ENCODE data around the gene IQCK.
A peak's percentile ranks its signal among the peaks of the same experiment; 100 is the strongest.
"Not testable (repeated sequence)": the region's sequence is repeated elsewhere in the genome, so short reads cannot be mapped to it uniquely, and the experiment has no call there.

Gene IQCK, protein sequence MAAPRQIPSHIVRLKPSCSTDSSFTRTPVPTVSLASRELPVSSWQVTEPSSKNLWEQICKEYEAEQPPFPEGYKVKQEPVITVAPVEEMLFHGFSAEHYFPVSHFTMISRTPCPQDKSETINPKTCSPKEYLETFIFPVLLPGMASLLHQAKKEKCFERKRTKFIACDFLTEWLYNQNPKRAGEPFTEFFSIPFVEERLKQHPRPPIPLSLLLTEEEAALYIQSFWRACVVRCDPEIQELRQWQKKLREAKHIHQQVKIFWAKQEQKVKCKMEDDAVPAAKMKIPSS

DNA sequence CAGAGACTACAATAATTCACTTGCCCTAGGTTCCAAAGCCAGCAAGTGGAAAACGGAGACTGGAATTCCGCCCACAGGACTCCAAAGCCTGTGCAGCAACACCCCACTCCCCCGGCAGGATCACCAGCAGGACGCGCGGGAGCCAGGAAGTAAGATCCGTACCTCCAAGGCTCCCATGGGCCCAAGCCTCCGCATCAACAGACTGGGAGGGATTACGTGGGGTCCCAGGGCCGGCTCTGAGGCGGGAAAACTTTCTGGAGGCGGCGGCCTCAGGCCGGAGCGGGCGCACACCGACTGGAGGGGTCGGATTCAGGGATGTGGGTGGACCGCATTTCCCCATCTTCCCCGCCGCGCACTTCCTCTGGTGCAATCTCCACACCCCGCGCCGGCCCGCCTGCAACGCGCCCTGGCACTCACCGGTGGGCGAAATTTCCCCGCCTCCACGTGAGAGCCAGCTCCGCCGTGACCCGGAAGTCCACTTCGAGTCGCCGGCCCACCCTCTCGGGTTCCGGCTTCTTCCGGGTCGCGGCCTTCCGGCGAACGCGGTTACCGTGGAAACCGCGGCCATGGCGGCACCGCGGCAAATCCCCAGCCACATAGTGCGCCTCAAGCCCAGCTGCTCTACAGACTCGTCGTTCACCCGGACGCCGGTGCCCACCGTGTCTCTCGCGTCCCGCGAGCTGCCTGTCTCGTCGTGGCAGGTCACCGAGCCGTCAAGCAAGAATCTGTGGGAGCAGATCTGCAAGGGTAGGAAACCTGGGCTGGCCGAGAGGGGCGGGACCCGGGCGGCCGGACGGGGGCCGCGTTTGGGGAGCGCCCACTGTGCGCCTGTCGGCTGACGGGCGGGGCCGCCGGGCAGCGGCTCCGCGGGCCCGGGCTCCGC, at the start of gene IQCK, which contains the start of gene KNOP1:
Gene IQCK (plus strand): TSS at position 531 of the 883 bp plus-strand sequence. CDS start 36 bp downstream, at position 567.
Gene KNOP1 (minus strand): TSS at position 487 of the 883 bp plus-strand sequence. CDS start 3,192 bp downstream, outside the sequence.
- Histone ChIP-seq H3K4me2 (peak within 1 kb of the TSS; percentile 95), H3K9ac (peak within 1 kb of the TSS; percentile 85), H3K36me3 (peaks cover 31% of the 10 kb centered on the region), H3K9me3 (no peaks in the 10 kb centered on the region), H3K4me1 (peaks cover 36% of the 10 kb centered on the region), H3K4me3 (peak within 1 kb of the TSS; percentile 86), H3K27me3 (no peaks in the 10 kb centered on the region), H3K27ac (peak within 1 kb of the TSS; percentile 83), H4K20me1 (peaks cover 38% of the 10 kb centered on the region)
- TF ChIP-seq Cebpa-rat (IDR thresholded peaks at IDR 0.05): no peak

GRCh38 chr16:19672378-19672777, 45.7 kb upstream of the IQCK start:
- no peaks in the 10 kb centered on the region for H3K27me3 ChIP-seq
- H3K9me3 ChIP-seq: no peaks in the 10 kb centered on the region
- H3K4me1 ChIP-seq: no peaks in the 10 kb centered on the region
- H3K4me3 ChIP-seq: no peak overlapping the region
- no peak overlapping the region for H3K9ac ChIP-seq
- no peak for TF ChIP-seq Cebpa-rat (IDR thresholded peaks at IDR 0.05)
- H3K4me2 ChIP-seq: no peak overlapping the region
- H4K20me1 ChIP-seq: no peaks in the 10 kb centered on the region
- no peak overlapping the region for H3K27ac ChIP-seq
- H3K36me3 ChIP-seq: no peaks in the 10 kb centered on the region

DNA sequence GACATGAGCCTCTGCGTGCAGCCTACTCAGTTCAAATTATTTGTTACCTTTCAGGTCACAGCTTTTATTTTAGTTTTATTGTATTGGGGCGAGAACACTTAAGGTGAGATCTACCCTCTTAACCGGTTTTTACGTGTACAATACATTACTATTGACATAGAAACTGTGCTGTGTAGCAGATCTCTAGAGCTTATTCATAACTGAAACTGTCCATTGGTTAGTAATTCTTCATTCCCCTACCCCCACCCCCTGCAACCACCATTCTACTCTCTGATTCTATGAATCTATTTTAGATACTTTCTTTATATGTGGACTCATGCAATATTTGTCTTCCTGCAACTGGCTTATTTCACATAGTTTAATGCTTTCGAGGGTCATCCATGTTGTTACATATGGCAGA, 43.6 kb upstream of the IQCK start:
- Histone ChIP-seq H3K4me1 (no peaks in the 10 kb centered on the region), H3K4me3 (no peak overlapping the region), H4K20me1 (no peaks in the 10 kb centered on the region), H3K27me3 (no peaks in the 10 kb centered on the region), H3K27ac (no peak overlapping the region), H3K9me3 (no peaks in the 10 kb centered on the region), H3K4me2 (no peak overlapping the region), H3K9ac (no peak overlapping the region), H3K36me3 (no peaks in the 10 kb centered on the region)
- no peak for TF ChIP-seq Cebpa-rat (IDR thresholded peaks at IDR 0.05)

GRCh38 chr16:19677402-19677801, 40.7 kb upstream of the IQCK start:
- Histone ChIP-seq H3K9ac (no peak overlapping the region), H3K36me3 (no peaks in the 10 kb centered on the region), H3K27ac (no peak overlapping the region), H3K4me3 (no peak overlapping the region), H3K4me2 (no peak overlapping the region), H4K20me1 (no peaks in the 10 kb centered on the region), H3K27me3 (no peaks in the 10 kb centered on the region), H3K9me3 (no peaks in the 10 kb centered on the region), H3K4me1 (no peaks in the 10 kb centered on the region)
- no peak for TF ChIP-seq Cebpa-rat (IDR thresholded peaks at IDR 0.05)

GRCh38 chr16:19678804-19679203, 39.3 kb upstream of the IQCK start:
- Histone ChIP-seq H3K4me2 (no peak overlapping the region), H3K4me1 (no peaks in the 10 kb centered on the region), H3K4me3 (no peak overlapping the region), H3K27me3 (no peaks in the 10 kb centered on the region), H3K9ac (no peak overlapping the region), H3K36me3 (peaks cover 12% of the 10 kb centered on the region), H3K9me3 (peaks cover 7% of the 10 kb centered on the region; the same call in 1 of the 2 replicates), H3K27ac (no peak overlapping the region), H4K20me1 (no peaks in the 10 kb centered on the region)
- TF ChIP-seq Cebpa-rat (IDR thresholded peaks at IDR 0.05): no peak

DNA sequence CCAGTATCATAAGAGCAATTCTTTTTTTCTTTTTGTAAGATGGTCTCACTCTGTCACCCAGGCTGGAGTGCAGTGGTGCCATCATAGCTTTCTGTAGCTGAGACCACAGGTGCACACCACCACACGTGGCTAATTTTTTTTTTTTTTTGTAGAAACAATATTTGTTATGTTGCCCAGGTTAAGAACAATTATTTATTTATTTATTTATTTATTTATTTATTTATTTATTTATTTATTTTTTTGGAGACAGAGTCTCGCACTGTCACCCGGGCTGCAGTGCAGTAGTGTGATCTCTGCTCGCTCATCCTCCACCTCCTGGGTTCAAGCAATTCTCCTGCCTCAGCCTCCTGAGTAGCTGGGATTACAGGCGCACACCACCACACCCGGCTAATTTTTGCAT, 38.8 kb upstream of the IQCK start:
- Histone ChIP-seq H3K9me3 (peaks cover 12% of the 10 kb centered on the region), H3K36me3 (peaks cover 17% of the 10 kb centered on the region)
- H4K20me1 ChIP-seq, H3K4me2 ChIP-seq, H3K9ac ChIP-seq, H3K4me3 ChIP-seq, H3K4me1 ChIP-seq, H3K27ac ChIP-seq, H3K27me3 ChIP-seq: not testable (repeated sequence)

DNA sequence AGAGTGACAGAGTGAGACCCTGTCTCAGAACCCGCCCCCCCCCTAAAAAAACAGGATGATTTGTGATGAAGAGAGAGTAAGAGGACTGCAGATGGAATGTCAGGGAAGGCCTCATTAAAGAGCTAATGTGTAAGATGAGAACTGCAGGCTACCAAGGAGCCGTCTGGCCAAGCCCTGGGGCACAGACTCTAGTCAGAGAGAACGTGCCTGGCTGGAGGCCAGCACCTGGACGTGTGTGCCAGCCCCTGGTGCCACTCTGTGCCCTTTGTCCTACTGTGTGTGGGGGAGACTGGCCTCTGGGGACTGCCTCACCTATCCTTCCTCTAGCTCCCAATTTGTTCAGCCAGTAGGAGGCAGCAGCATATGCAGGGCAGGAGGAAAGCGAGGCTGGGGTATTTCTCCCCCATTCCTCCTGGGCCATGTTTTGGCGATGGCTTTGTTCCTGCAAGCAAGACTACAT, 37.2 kb upstream of the IQCK start:
- Histone ChIP-seq H4K20me1 (no peaks in the 10 kb centered on the region), H3K36me3 (peaks cover 32% of the 10 kb centered on the region), H3K9me3 (peaks cover 22% of the 10 kb centered on the region), H3K4me2 (no peak overlapping the region), H3K4me3 (no peak overlapping the region), H3K9ac (no peak overlapping the region), H3K27ac (no peak overlapping the region), H3K27me3 (no peaks in the 10 kb centered on the region), H3K4me1 (no peaks in the 10 kb centered on the region)
- no peak for TF ChIP-seq Cebpa-rat (IDR thresholded peaks at IDR 0.05)

- Histone ChIP-seq H3K4me1 (no peaks in the 10 kb centered on the region), H3K36me3 (peaks cover 32% of the 10 kb centered on the region), H4K20me1 (no peaks in the 10 kb centered on the region), H3K4me3 (no peak overlapping the region), H3K9me3 (peaks cover 22% of the 10 kb centered on the region), H3K27ac (no peak overlapping the region), H3K9ac (no peak overlapping the region), H3K27me3 (no peaks in the 10 kb centered on the region), H3K4me2 (no peak overlapping the region)
- no peak for TF ChIP-seq Cebpa-rat (IDR thresholded peaks at IDR 0.05)
Observed at GRCh38 chr16:19681637-19682036, 36.4 kb upstream of the IQCK start.

DNA sequence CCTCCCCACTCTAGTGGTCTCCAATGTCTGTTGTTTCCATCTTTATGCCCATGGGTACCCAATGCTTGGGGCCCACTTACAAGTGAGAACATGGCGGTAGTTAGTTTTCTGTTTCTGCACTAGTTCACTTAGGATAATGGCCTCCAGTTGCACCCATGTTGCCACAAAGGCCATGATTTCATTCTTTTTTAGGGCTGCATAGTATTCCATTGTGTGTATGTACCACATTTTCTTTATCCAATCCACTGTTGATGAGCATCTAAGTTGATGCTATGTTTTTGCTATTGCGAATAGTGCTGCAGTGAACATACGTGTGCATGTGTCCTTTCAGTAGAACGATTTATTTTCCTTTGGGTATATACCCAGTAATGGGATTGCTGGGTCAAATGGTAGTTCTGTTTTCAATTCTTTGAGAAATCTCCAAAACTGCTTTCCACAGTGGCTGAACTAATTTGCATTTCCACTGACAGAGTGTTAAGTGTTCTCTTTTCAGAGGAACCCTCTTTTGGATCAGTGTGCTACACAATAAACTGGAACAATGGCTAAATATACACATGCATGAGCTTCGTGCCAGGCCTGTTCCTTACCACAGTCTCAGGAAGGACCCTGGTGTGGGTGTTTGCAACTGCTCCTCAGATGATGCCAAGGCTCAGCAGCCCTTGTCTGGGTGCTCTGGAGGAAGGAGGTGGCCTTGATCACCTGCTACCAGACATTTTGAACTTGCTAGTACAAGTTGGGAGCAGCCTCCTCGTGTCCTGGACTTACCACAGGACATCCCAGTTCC, 34.4 kb upstream of the IQCK start:
- H3K9me3 ChIP-seq: peaks cover 22% of the 10 kb centered on the region

More for the DNA sequence above, 34.4 kb upstream of the IQCK start:
- Histone ChIP-seq H4K20me1 (no peaks in the 10 kb centered on the region), H3K9ac (no peak overlapping the region), H3K4me3 (no peak overlapping the region), H3K27me3 (no peaks in the 10 kb centered on the region), H3K36me3 (peaks cover 41% of the 10 kb centered on the region), H3K4me1 (peaks cover 8% of the 10 kb centered on the region), H3K4me2 (no peak overlapping the region), H3K27ac (no peak overlapping the region)
- TF ChIP-seq Cebpa-rat (IDR thresholded peaks at IDR 0.05): no peak

Measured in BLaER1 (cell line).